ENCODE results near the gene PPEF2. TPM values are rescaled to one million over a fixed set of nuclear protein-coding genes. Genes with fewer than 3 reads are reported as not detected.

Gene PPEF2
- total RNA-seq, 1 donor from 2014 or later, result not detected

DNA sequence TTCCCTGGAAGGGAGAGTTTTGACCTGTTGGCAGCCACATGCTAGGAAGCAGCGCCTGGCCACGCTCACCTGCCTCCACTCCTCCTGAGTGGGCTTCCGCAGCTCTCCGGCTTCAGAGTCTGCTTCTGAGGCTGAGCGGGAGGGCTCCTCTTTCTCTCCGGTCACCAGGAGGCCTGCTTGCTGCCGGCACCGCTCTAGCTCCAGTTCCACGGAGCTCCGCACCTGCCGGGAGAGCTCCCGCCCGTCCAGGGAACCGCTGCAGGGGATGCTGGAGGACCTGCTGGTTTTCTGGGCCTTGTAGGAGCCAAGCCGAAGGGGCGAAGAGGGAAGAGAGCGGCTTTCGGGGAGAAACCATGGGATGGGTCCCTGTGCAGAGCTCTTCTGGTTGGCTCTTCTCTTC, 26.0 kb downstream of the PPEF2 start:
- no peaks in the 10 kb centered on the region for H3K36me3 ChIP-seq (ENCODE audit: control insufficient read depth, insufficient read depth, low read length)
- H3K4me3 ChIP-seq (ENCODE audit: low read depth, low read length), result no peak overlapping the region
- DNase-seq (ENCODE audit: low read depth), result no peak
- no peaks in the 10 kb centered on the region for H3K27me3 ChIP-seq (ENCODE audit: control insufficient read depth, insufficient read depth, low read length)
- TF ChIP-seq, protein P1, sequence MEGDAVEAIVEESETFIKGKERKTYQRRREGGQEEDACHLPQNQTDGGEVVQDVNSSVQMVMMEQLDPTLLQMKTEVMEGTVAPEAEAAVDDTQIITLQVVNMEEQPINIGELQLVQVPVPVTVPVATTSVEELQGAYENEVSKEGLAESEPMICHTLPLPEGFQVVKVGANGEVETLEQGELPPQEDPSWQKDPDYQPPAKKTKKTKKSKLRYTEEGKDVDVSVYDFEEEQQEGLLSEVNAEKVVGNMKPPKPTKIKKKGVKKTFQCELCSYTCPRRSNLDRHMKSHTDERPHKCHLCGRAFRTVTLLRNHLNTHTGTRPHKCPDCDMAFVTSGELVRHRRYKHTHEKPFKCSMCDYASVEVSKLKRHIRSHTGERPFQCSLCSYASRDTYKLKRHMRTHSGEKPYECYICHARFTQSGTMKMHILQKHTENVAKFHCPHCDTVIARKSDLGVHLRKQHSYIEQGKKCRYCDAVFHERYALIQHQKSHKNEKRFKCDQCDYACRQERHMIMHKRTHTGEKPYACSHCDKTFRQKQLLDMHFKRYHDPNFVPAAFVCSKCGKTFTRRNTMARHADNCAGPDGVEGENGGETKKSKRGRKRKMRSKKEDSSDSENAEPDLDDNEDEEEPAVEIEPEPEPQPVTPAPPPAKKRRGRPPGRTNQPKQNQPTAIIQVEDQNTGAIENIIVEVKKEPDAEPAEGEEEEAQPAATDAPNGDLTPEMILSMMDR (IDR thresholded peaks at IDR 0.05; ENCODE audit: insufficient read depth, low read length, poor library complexity, severe bottlenecking), result no peak

DNA sequence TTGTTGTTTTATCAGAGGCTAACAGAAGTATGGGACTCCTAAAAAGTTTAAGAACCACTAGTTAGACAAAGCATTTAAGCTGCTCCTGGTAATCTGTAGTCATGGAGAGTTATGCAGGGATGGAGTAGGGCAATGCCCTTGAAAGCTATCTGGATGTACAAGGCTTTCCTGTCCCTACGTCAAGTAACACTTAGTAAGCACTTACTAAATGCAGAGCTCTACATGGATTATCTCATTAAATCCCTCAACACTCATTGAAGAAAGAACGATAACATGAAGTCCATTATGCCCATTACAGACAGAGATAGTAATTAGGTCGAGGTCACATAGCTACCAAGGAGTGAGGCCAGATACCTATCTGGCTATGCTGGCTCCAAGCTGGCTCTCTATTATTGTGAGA, 33.2 kb downstream of the PPEF2 start:
- Histone ChIP-seq H3K4me3 (ENCODE audit: low read depth, low read length) (no peak overlapping the region), H3K27me3 (ENCODE audit: control insufficient read depth, insufficient read depth, low read length) (no peaks in the 10 kb centered on the region), H3K36me3 (ENCODE audit: control insufficient read depth, insufficient read depth, low read length) (no peaks in the 10 kb centered on the region)
- TF ChIP-seq, protein P1 (IDR thresholded peaks at IDR 0.05; ENCODE audit: insufficient read depth, low read length, poor library complexity, severe bottlenecking), result no peak
- DNase-seq (ENCODE audit: low read depth), result no peak

DNA sequence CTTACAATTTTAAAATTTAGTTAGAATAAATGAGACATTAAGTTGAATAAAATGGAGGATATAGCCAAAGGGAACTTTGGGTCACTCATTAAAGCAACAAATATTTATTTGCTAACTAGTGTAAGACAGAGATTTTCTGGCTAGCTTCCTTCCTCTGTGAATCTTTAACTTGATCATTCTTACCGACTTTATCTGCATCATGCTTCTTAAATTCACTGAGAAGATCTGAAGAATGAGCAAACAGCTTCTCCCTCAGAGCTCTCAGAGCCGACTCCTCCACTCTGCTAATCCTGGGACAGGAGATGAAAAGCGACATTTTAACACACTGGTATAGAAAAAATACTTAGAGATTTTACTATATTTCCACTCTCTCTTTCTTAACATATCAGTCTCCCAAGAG, 35.1 kb downstream of the PPEF2 start:
- no peak for DNase-seq (ENCODE audit: low read depth)
- no peaks in the 10 kb centered on the region for H3K36me3 ChIP-seq (ENCODE audit: control insufficient read depth, insufficient read depth, low read length)

DNA sequence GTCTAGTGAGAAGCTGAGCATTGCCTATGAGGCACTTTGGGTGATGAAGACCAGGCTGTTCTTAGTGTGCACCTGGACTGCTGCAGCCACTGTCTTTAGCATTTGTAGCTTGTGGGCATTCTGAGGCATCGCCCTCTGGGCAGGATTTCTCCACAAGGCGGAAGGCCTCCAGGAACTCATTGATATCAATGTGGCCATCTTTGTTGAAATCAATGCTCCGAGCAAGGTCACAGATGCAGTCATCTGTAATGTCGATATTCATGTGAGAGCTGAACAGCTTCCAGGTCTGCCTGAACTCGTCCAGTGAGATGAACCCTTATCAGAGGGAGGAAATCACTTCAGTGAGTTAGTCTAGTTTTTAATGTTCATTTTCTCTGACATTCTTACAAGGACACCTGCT, 41.6 kb downstream of the PPEF2 start:
- TF ChIP-seq, protein P1 (IDR thresholded peaks at IDR 0.05; ENCODE audit: insufficient read depth, low read length, poor library complexity, severe bottlenecking), result no peak
- no peaks in the 10 kb centered on the region for H3K27me3 ChIP-seq (ENCODE audit: control insufficient read depth, insufficient read depth, low read length)
- H3K36me3 ChIP-seq (ENCODE audit: control insufficient read depth, insufficient read depth, low read length), result no peaks in the 10 kb centered on the region
- H3K4me3 ChIP-seq (ENCODE audit: low read depth, low read length), result no peak overlapping the region
- DNase-seq (ENCODE audit: low read depth), result no peak

More for the DNA sequence above, 35.1 kb downstream of the PPEF2 start:
- Histone ChIP-seq H3K27me3 (ENCODE audit: control insufficient read depth, insufficient read depth, low read length) (no peaks in the 10 kb centered on the region), H3K4me3 (ENCODE audit: low read depth, low read length) (no peak overlapping the region)
- TF ChIP-seq, protein P1 (IDR thresholded peaks at IDR 0.05; ENCODE audit: insufficient read depth, low read length, poor library complexity, severe bottlenecking), result no peak

DNA sequence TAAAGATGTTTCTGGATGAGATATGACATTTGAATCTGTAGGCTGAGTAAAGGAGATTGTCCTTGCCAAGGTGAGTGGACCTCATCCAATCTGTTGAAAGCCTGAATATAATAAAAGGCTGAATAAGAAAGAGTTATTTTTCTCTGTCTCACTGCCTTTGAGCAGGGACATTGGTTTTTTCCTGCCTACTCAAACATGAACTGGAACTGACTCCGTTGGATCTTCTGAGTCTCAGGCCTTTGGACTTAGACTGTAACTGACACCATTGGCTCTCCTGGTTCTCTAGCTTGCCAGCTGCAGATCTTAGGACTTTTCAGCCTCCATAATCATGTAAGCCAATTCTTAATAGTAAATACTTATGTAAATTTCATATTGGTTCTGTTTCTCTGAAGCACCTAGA, 43.5 kb downstream of the PPEF2 start:
- Histone ChIP-seq H3K4me3 (ENCODE audit: low read depth, low read length) (no peak overlapping the region), H3K27me3 (ENCODE audit: control insufficient read depth, insufficient read depth, low read length) (no peaks in the 10 kb centered on the region), H3K36me3 (ENCODE audit: control insufficient read depth, insufficient read depth, low read length) (no peaks in the 10 kb centered on the region)
- no peak for DNase-seq (ENCODE audit: low read depth)
- TF ChIP-seq, protein P1 (IDR thresholded peaks at IDR 0.05; ENCODE audit: insufficient read depth, low read length, poor library complexity, severe bottlenecking), result no peak

DNA sequence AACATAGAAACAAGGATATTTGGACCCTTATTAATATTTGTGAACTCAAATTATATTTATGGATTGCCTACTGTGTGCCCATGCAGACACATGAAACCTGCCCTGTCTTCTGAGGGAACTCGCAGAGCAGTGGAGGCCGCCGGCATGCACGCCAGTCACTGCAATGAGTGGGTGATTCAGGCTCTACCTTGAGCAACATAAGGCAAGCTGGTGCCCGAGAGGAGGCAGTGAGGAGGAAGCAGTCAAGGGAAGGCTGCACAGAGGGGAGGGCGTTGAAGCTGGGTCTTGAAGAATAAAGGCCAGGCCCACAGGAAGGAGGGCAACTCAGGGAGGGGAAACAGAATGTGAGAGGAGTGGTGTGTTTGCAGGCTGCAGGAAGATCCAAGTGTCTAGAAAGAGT, 52.8 kb downstream of the PPEF2 start:
- DNase-seq (ENCODE audit: low read depth), result no peak

More for the DNA sequence above, 52.8 kb downstream of the PPEF2 start:
- no peaks in the 10 kb centered on the region for H3K36me3 ChIP-seq (ENCODE audit: control insufficient read depth, insufficient read depth, low read length)
- no peak overlapping the region for H3K4me3 ChIP-seq (ENCODE audit: low read depth, low read length)
- H3K27me3 ChIP-seq (ENCODE audit: control insufficient read depth, insufficient read depth, low read length), result no peaks in the 10 kb centered on the region
- TF ChIP-seq, protein P1 (IDR thresholded peaks at IDR 0.05; ENCODE audit: insufficient read depth, low read length, poor library complexity, severe bottlenecking), result no peak
